GM21447 (cell line): ENCODE results near the gene PSG1.
"Not testable (repeated sequence)": the region's sequence is repeated elsewhere in the genome, so short reads cannot be mapped to it uniquely, and the experiment has no call there.

Experiments
- ATAC-seq: cut with Tn5 transposase; IDR thresholded peaks from one replicate; pipeline ENCODE4 v1.9.1; 2021; ENCODE audit not compliant: unreplicated experiment

PSG1 gene

GRCh38 chr19:42879613-42880012 lies at the start of gene PSG1:
PSG1 (minus strand) TSS chr19:42879713; CDS start chr19:42879581, 132 bp downstream.
- ATAC-seq: no peak

GRCh38 chr19:42928896-42929295 lies 49.4 kb upstream of the PSG1 start:
- no peak for ATAC-seq

- no peak for ATAC-seq
These were observed 47.3 kb upstream of the PSG1 start for GRCh38 chr19:42926781-42927180.

- not testable (repeated sequence) for ATAC-seq
These were observed 43.6 kb upstream of the PSG1 start for GRCh38 chr19:42923106-42923505.

GRCh38 chr19:42920971-42921370 lies 41.5 kb upstream of the PSG1 start:
- not testable (repeated sequence) for ATAC-seq

GRCh38 chr19:42919757-42920079 lies 40.2 kb upstream of the PSG1 start:
- no peak for ATAC-seq

GRCh38 chr19:42919070-42919756 lies 39.7 kb upstream of the PSG1 start:
- not testable (repeated sequence) for ATAC-seq

- ATAC-seq: not testable (repeated sequence)
These were observed 39.0 kb upstream of the PSG1 start for GRCh38 chr19:42918377-42919069.

- ATAC-seq: not testable (repeated sequence)
These were observed 38.1 kb upstream of the PSG1 start, which contains the start of gene PSG6 for GRCh38 chr19:42917634-42918033. PSG6 (minus strand) TSS chr19:42917894; CDS start chr19:42917792, 102 bp downstream.

GRCh38 chr19:42916931-42917330 lies 37.4 kb upstream of the PSG1 start:
- not testable (repeated sequence) for ATAC-seq

GRCh38 chr19:42913516-42913915 lies 34.0 kb upstream of the PSG1 start:
- not testable (repeated sequence) for ATAC-seq

GRCh38 chr19:42912941-42913340 lies 33.4 kb upstream of the PSG1 start:
- ATAC-seq: not testable (repeated sequence)

- ATAC-seq: not testable (repeated sequence)
These were observed 32.2 kb upstream of the PSG1 start for GRCh38 chr19:42911731-42912130.

GRCh38 chr19:42906162-42906561 lies 26.6 kb upstream of the PSG1 start:
- not testable (repeated sequence) for ATAC-seq

- ATAC-seq: not testable (repeated sequence)
These were observed 21.0 kb upstream of the PSG1 start for GRCh38 chr19:42900561-42900960.

GRCh38 chr19:42899674-42900073 lies 20.2 kb upstream of the PSG1 start:
- not testable (repeated sequence) for ATAC-seq

GRCh38 chr19:42899110-42899509 lies 19.6 kb upstream of the PSG1 start:
- not testable (repeated sequence) for ATAC-seq

GRCh38 chr19:42898656-42899055 lies 19.1 kb upstream of the PSG1 start:
- ATAC-seq: not testable (repeated sequence)

- not testable (repeated sequence) for ATAC-seq
These were observed 18.2 kb upstream of the PSG1 start for GRCh38 chr19:42897729-42898128.

- ATAC-seq: not testable (repeated sequence)
These were observed 10.9 kb upstream of the PSG1 start for GRCh38 chr19:42890446-42890845.

- not testable (repeated sequence) for ATAC-seq
These were observed 8.4 kb upstream of the PSG1 start for GRCh38 chr19:42887876-42888445.

- not testable (repeated sequence) for ATAC-seq
These were observed 3.2 kb upstream of the PSG1 start for GRCh38 chr19:42882730-42883129.
